GM23338 (cell line): ENCODE data around the gene ARL2BP. TPM values are rescaled to one million over a fixed set of nuclear protein-coding genes. Genes with fewer than 3 reads are reported as not detected.

Experiments used
- ATAC-seq: fragments of 200-7000 bp; cut with Tn5 transposase; 3 replicates; pipeline ENCODE4 v1.9.1; 2020
- DNase-seq: peaks from one replicate; pipeline ENCODE4 v3.0.0-alpha.2; 2015; ENCODE audit warnings: low spot score
- H2AFZ ChIP-seq: fragments of 200-600 bp; sonication (generic); 2 replicates; pipeline ENCODE4 v1.8.0; 2016; ENCODE audit warnings: antibody characterized with exemption, mild to moderate bottlenecking, moderate library complexity
- H3F3A ChIP-seq: fragments of 200-600 bp; sonication (generic); replicated peaks from 2 replicates; pipeline ENCODE4 v1.8.0; 2017; ENCODE audit warnings: antibody characterized with exemption, mixed run types, low read depth
- H3K27ac ChIP-seq: fragments of 200-600 bp; sonication (generic); 2 replicates; pipeline ENCODE4 v1.6.1; 2016; ENCODE audit warnings: low read depth
- H3K27me3 ChIP-seq: fragments of 200-600 bp; sonication (generic); 2 replicates; pipeline ENCODE4 v1.8.0; 2016; ENCODE audit warnings: mild to moderate bottlenecking, mixed run types, moderate library complexity; ENCODE audit not compliant: insufficient read depth
- H3K36me3 ChIP-seq: fragments of 200-600 bp; sonication (generic); 2 replicates; pipeline ENCODE4 v1.8.0; 2016; ENCODE audit warnings: mild to moderate bottlenecking; ENCODE audit not compliant: insufficient read depth
- H3K4me1 ChIP-seq: fragments of 200-600 bp; sonication (generic); 2 replicates; pipeline ENCODE4 v1.8.0; 2016; ENCODE audit warnings: mild to moderate bottlenecking, moderate library complexity; ENCODE audit not compliant: insufficient read depth
- H3K4me2 ChIP-seq: fragments of 200-600 bp; sonication (generic); 2 replicates; pipeline ENCODE4 v1.7.1; 2017; ENCODE audit warnings: mixed run types
- H3K4me3 ChIP-seq: fragments of 200-600 bp; sonication (generic); 2 replicates; pipeline ENCODE4 v1.6.1; 2016; ENCODE audit warnings: mixed run types
- H3K79me2 ChIP-seq: fragments of 200-600 bp; sonication (generic); replicated peaks from 2 replicates; pipeline ENCODE4 v1.8.0; 2017; ENCODE audit warnings: mild to moderate bottlenecking; ENCODE audit not compliant: insufficient read depth
- H3K9me2 ChIP-seq: fragments of 200-600 bp; sonication (generic); 2 replicates; pipeline ENCODE4 v1.8.0; 2017; ENCODE audit not compliant: insufficient read depth
- H4K20me1 ChIP-seq: fragments of 200-600 bp; sonication (generic); replicated peaks from 2 replicates; pipeline ENCODE4 v1.8.0; 2017; ENCODE audit warnings: mild to moderate bottlenecking; ENCODE audit not compliant: insufficient read depth
- H3K27ac Mint-ChIP-seq: 2 replicates; pipeline ENCODE4 v1.8.0; 2020; ENCODE audit warnings: inconsistent platforms, mild to moderate bottlenecking, moderate library complexity, mixed read lengths
- H3K27me3 Mint-ChIP-seq: 3 replicates; pipeline ENCODE4 v1.8.0; 2022; ENCODE audit warnings: low read depth, mild to moderate bottlenecking, moderate library complexity, mixed read lengths, inconsistent platforms; ENCODE audit not compliant: insufficient read depth, poor library complexity
- H3K36me3 Mint-ChIP-seq: 3 replicates; pipeline ENCODE4 v1.8.0; 2021; ENCODE audit warnings: low read depth, mild to moderate bottlenecking, inconsistent platforms, moderate library complexity, mixed read lengths
- H3K4me1 Mint-ChIP-seq: 3 replicates; pipeline ENCODE4 v1.8.0; 2020; ENCODE audit warnings: mild to moderate bottlenecking, inconsistent platforms, mixed read lengths
- H3K4me3 Mint-ChIP-seq: 3 replicates; pipeline ENCODE4 v1.8.0; 2021; ENCODE audit warnings: moderate library complexity, mild to moderate bottlenecking, inconsistent platforms, mixed read lengths
- H3K9me3 Mint-ChIP-seq: 3 replicates; pipeline ENCODE4 v1.8.0; 2020; ENCODE audit warnings: moderate library complexity, mild to moderate bottlenecking, inconsistent platforms, mixed read lengths
- CREB1 ChIP-seq: fragments of 250-450 bp; sonication (Bioruptor Pico); IDR thresholded peaks from 2 replicates; pipeline ENCODE4 v1.5.0; 2020; ENCODE audit warnings: low read depth, mild to moderate bottlenecking, moderate library complexity
- EZH2 ChIP-seq: fragments of 200-600 bp; sonication (generic); IDR thresholded peaks from one replicate; pipeline ENCODE4 v1.8.0; 2017; ENCODE audit warnings: antibody characterized with exemption, mild to moderate bottlenecking, low read depth; ENCODE audit not compliant: unreplicated experiment
- EZH2phosphoT487 ChIP-seq: fragments of 200-600 bp; sonication (generic); IDR thresholded peaks from one replicate; pipeline ENCODE4 v1.8.1; 2018; ENCODE audit warnings: antibody characterized with exemption; ENCODE audit not compliant: unreplicated experiment
- POLR2AphosphoS5 ChIP-seq: IDR thresholded peaks from 2 replicates; pipeline ENCODE4 v1.6.1; 2016; ENCODE audit warnings: antibody characterized with exemption, low read depth
- STAT1 ChIP-seq: IDR thresholded peaks from one replicate; pipeline ENCODE4 v1.6.1; 2016; ENCODE audit warnings: antibody characterized with exemption; ENCODE audit not compliant: unreplicated experiment
- ZNF114 ChIP-seq: fragments of 250-450 bp; sonication (Bioruptor Pico); IDR thresholded peaks from 2 replicates; pipeline ENCODE4 v1.5.0; 2020; ENCODE audit warnings: mild to moderate bottlenecking, moderate library complexity
- ZNF331 ChIP-seq: fragments of 250-450 bp; sonication (Bioruptor Pico); IDR thresholded peaks from 2 replicates; pipeline ENCODE4 v1.5.0; 2020; ENCODE audit warnings: low read depth, mild to moderate bottlenecking, moderate library complexity
- polyA plus RNA-seq: library from polyadenylated mRNA; unstranded; fragments of >200 nt; fragmentation: Nextera tagmentation; extraction: Ambion mirVana; gene quantifications from 2 replicates; pipeline ENCODE4 v1.2.1, GENCODE V29; 2016
- total RNA-seq: library from RNA; depleted of rRNA; stranded (reverse); fragments of >200 nt; shearing (Covaris generic); gene quantifications from 2 replicates; pipeline ENCODE4 v1.2.3, GENCODE V29; 2014
- TF ChIP-seq, protein P1 (sequence below): fragments of 250-450 bp; sonication (Bioruptor Pico); IDR thresholded peaks from 2 replicates; pipeline ENCODE4 v1.5.0; 2020; ENCODE audit warnings: mild to moderate bottlenecking, moderate library complexity
- TF ChIP-seq, protein P2 (sequence below), 2 experiments: fragments of 200-600 bp in 1 of 2; sonication (generic) in 1 of 2; conservative IDR thresholded peaks; 2 replicates each; pipeline versions ENCODE4 v1.5.1 to v1.6.1; 2016 to 2017; ENCODE audit warnings: antibody characterized with exemption in 2 of 2, low read depth in 2 of 2, mild to moderate bottlenecking in 2 of 2, moderate library complexity in 1 of 2
- TF ChIP-seq, protein P3 (sequence below): IDR thresholded peaks from 2 replicates; pipeline ENCODE4 v1.6.1; 2016; ENCODE audit warnings: antibody characterized with exemption

Gene ARL2BP
- total and polyA plus RNA-seq, 2 experiments from 2014 or later, result 10.3 to 13.4 TPM

DNA sequence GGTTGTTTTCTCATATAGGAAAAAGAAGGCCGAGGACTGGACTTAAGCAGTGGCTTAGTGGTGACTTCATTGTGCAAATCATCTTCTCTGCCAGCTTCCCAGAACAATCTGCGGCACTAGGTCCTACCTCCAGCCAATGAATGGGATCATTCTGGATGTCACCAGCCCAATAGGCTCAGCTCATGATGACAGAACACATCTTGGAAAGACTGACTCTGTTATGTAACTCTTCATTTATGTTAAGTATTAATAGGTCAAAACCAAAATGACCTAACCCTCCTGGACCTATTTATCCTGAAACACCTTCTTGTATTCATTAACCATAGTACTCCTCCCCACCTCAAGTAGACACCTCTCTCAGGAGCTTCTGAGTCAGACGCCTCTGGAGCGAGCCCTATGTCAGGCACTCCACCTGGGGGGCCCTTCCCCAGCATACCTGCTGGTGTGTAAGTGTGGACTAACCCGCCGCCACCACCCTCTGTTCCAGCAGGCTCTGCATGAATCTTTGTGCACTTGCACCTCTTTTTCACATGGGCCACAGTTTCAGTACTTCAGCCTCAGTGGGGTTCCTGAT is 7.2 kb downstream of the ARL2BP start:
- no peak for DNase-seq
- H3F3A ChIP-seq, result no peaks in the 10 kb centered on the region
- no peak overlapping the region for H3K4me3 Mint-ChIP-seq

More for the DNA sequence above, 7.2 kb downstream of the ARL2BP start:
- Mint-ChIP-seq H3K36me3 (peaks cover 17% of the 10 kb centered on the region), H3K4me1 (no peaks in the 10 kb centered on the region), H3K9me3 (0 out of 3 replicates have a peak, but pooled peaks cover 5% of the 10 kb centered on the region), H3K27ac (no peak overlapping the region), H3K27me3 (peaks cover 12% of the 10 kb centered on the region)
- H3K4me1 ChIP-seq, result no peaks in the 10 kb centered on the region
- no peak overlapping the region for H3K27ac ChIP-seq
- H2AFZ ChIP-seq, result no peak overlapping the region
- no peaks in the 10 kb centered on the region; the same call in 1 of the 2 replicates for H3K36me3 ChIP-seq
- TF ChIP-seq, protein P1, sequence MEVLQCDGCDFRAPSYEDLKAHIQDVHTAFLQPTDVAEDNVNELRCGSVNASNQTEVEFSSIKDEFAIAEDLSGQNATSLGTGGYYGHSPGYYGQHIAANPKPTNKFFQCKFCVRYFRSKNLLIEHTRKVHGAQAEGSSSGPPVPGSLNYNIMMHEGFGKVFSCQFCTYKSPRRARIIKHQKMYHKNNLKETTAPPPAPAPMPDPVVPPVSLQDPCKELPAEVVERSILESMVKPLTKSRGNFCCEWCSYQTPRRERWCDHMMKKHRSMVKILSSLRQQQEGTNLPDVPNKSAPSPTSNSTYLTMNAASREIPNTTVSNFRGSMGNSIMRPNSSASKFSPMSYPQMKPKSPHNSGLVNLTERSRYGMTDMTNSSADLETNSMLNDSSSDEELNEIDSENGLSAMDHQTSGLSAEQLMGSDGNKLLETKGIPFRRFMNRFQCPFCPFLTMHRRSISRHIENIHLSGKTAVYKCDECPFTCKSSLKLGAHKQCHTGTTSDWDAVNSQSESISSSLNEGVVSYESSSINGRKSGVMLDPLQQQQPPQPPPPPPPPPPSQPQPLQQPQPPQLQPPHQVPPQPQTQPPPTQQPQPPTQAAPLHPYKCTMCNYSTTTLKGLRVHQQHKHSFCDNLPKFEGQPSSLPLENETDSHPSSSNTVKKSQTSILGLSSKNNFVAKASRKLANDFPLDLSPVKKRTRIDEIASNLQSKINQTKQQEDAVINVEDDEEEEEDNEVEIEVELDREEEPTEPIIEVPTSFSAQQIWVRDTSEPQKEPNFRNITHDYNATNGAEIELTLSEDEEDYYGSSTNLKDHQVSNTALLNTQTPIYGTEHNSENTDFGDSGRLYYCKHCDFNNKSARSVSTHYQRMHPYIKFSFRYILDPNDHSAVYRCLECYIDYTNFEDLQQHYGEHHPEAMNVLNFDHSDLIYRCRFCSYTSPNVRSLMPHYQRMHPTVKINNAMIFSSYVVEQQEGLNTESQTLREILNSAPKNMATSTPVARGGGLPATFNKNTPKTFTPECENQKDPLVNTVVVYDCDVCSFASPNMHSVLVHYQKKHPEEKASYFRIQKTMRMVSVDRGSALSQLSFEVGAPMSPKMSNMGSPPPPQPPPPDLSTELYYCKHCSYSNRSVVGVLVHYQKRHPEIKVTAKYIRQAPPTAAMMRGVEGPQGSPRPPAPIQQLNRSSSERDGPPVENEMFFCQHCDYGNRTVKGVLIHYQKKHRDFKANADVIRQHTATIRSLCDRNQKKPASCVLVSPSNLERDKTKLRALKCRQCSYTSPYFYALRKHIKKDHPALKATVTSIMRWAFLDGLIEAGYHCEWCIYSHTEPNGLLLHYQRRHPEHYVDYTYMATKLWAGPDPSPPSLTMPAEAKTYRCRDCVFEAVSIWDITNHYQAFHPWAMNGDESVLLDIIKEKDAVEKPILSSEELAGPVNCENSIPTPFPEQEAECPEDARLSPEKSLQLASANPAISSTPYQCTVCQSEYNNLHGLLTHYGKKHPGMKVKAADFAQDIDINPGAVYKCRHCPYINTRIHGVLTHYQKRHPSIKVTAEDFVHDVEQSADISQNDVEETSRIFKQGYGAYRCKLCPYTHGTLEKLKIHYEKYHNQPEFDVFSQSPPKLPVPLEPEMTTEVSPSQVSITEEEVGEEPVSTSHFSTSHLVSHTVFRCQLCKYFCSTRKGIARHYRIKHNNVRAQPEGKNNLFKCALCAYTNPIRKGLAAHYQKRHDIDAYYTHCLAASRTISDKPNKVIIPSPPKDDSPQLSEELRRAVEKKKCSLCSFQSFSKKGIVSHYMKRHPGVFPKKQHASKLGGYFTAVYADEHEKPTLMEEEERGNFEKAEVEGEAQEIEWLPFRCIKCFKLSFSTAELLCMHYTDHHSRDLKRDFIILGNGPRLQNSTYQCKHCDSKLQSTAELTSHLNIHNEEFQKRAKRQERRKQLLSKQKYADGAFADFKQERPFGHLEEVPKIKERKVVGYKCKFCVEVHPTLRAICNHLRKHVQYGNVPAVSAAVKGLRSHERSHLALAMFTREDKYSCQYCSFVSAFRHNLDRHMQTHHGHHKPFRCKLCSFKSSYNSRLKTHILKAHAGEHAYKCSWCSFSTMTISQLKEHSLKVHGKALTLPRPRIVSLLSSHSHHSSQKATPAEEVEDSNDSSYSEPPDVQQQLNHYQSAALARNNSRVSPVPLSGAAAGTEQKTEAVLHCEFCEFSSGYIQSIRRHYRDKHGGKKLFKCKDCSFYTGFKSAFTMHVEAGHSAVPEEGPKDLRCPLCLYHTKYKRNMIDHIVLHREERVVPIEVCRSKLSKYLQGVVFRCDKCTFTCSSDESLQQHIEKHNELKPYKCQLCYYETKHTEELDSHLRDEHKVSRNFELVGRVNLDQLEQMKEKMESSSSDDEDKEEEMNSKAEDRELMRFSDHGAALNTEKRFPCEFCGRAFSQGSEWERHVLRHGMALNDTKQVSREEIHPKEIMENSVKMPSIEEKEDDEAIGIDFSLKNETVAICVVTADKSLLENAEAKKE (CRISPR knock-in tag), result no peak
- no peak for TF ChIP-seq STAT1
- TF ChIP-seq ZNF114 (CRISPR knock-in tag), result no peak
- TF ChIP-seq CREB1, result no peak
- TF ChIP-seq, protein P2, sequence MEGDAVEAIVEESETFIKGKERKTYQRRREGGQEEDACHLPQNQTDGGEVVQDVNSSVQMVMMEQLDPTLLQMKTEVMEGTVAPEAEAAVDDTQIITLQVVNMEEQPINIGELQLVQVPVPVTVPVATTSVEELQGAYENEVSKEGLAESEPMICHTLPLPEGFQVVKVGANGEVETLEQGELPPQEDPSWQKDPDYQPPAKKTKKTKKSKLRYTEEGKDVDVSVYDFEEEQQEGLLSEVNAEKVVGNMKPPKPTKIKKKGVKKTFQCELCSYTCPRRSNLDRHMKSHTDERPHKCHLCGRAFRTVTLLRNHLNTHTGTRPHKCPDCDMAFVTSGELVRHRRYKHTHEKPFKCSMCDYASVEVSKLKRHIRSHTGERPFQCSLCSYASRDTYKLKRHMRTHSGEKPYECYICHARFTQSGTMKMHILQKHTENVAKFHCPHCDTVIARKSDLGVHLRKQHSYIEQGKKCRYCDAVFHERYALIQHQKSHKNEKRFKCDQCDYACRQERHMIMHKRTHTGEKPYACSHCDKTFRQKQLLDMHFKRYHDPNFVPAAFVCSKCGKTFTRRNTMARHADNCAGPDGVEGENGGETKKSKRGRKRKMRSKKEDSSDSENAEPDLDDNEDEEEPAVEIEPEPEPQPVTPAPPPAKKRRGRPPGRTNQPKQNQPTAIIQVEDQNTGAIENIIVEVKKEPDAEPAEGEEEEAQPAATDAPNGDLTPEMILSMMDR (conservative IDR thresholded peaks at IDR 0.05; ENCODE audit: low read depth in 2 of 2), result no peak
- TF ChIP-seq ZNF331 (CRISPR knock-in tag), result no peak
- TF ChIP-seq EZH2phosphoT487, result no peak
- TF ChIP-seq, protein P3, sequence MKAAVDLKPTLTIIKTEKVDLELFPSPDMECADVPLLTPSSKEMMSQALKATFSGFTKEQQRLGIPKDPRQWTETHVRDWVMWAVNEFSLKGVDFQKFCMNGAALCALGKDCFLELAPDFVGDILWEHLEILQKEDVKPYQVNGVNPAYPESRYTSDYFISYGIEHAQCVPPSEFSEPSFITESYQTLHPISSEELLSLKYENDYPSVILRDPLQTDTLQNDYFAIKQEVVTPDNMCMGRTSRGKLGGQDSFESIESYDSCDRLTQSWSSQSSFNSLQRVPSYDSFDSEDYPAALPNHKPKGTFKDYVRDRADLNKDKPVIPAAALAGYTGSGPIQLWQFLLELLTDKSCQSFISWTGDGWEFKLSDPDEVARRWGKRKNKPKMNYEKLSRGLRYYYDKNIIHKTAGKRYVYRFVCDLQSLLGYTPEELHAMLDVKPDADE, result no peak
- no peak for TF ChIP-seq POLR2AphosphoS5
- no peak for TF ChIP-seq EZH2
- H3K79me2 ChIP-seq, result no peaks in the 10 kb centered on the region
- no peak overlapping the region for H3K4me3 ChIP-seq
- H3K4me2 ChIP-seq, result no peak overlapping the region
- H4K20me1 ChIP-seq, result no peaks in the 10 kb centered on the region
- H3K9me2 ChIP-seq, result no peaks in the 10 kb centered on the region
- no peaks in the 10 kb centered on the region for H3K27me3 ChIP-seq
- no peak for ATAC-seq
